ENCODE data around the gene CILP. TPM values are rescaled to one million over a fixed set of nuclear protein-coding genes. Genes with fewer than 3 reads are reported as not detected.
"Not testable (repeated sequence)": the region's sequence is repeated elsewhere in the genome, so short reads cannot be mapped to it uniquely, and the experiment has no call there.

The CILP gene
- 0.21 TPM for total RNA-seq

GRCh38 chr15:65210770-65211481 lies at the start of gene CILP:
Gene CILP (minus strand): TSS chr15:65211473. CDS start chr15:65209755, 1,718 bp downstream.
- H3K27me3 ChIP-seq (ENCODE audit: insufficient read depth, low read length) = no peaks in the 10 kb centered on the region
- no peaks in the 10 kb centered on the region for H3K9me3 ChIP-seq (ENCODE audit: low read depth, low read length)
- no peaks in the 10 kb centered on the region for H3K4me1 ChIP-seq (ENCODE audit: insufficient read depth, low read length)
- no peak within 1 kb of the TSS for H3K4me3 ChIP-seq (ENCODE audit: low read length)

GRCh38 chr15:65260968-65261367 lies 49.7 kb upstream of the CILP start:
- Histone ChIP-seq H3K4me1 (ENCODE audit: insufficient read depth, low read length) (no peaks in the 10 kb centered on the region), H3K9me3 (ENCODE audit: low read depth, low read length) (no peaks in the 10 kb centered on the region), H3K4me3 (ENCODE audit: low read length) (no peak overlapping the region), H3K27me3 (ENCODE audit: insufficient read depth, low read length) (no peaks in the 10 kb centered on the region)

GRCh38 chr15:65259367-65259797 lies 48.1 kb upstream of the CILP start:
- no peaks in the 10 kb centered on the region for H3K27me3 ChIP-seq (ENCODE audit: insufficient read depth, low read length)
- no peaks in the 10 kb centered on the region for H3K4me1 ChIP-seq (ENCODE audit: insufficient read depth, low read length)
- no peak overlapping the region for H3K4me3 ChIP-seq (ENCODE audit: low read length)
- no peaks in the 10 kb centered on the region for H3K9me3 ChIP-seq (ENCODE audit: low read depth, low read length)

GRCh38 chr15:65258375-65259262 lies 47.3 kb upstream of the CILP start:
- H3K9me3 ChIP-seq (ENCODE audit: low read depth, low read length) = no peaks in the 10 kb centered on the region
- no peaks in the 10 kb centered on the region for H3K4me1 ChIP-seq (ENCODE audit: insufficient read depth, low read length)
- H3K27me3 ChIP-seq (ENCODE audit: insufficient read depth, low read length) = no peaks in the 10 kb centered on the region
- no peak overlapping the region for H3K4me3 ChIP-seq (ENCODE audit: low read length)

GRCh38 chr15:65255486-65256140 lies 44.3 kb upstream of the CILP start:
- Histone ChIP-seq H3K4me1 (ENCODE audit: insufficient read depth, low read length) (no peaks in the 10 kb centered on the region), H3K4me3 (ENCODE audit: low read length) (no peak overlapping the region), H3K27me3 (ENCODE audit: insufficient read depth, low read length) (no peaks in the 10 kb centered on the region), H3K9me3 (ENCODE audit: low read depth, low read length) (no peaks in the 10 kb centered on the region)

GRCh38 chr15:65254758-65255157 lies 43.5 kb upstream of the CILP start:
- Histone ChIP-seq H3K27me3 (ENCODE audit: insufficient read depth, low read length) (no peaks in the 10 kb centered on the region), H3K4me1 (ENCODE audit: insufficient read depth, low read length) (no peaks in the 10 kb centered on the region), H3K9me3 (ENCODE audit: low read depth, low read length) (no peaks in the 10 kb centered on the region), H3K4me3 (ENCODE audit: low read length) (no peak overlapping the region)

GRCh38 chr15:65254356-65254755 lies 43.1 kb upstream of the CILP start:
- H3K9me3 ChIP-seq (ENCODE audit: low read depth, low read length) = no peaks in the 10 kb centered on the region

GRCh38 chr15:65249641-65250040 lies 38.4 kb upstream of the CILP start:
- Histone ChIP-seq H3K9me3 (ENCODE audit: low read depth, low read length) (no peaks in the 10 kb centered on the region), H3K27me3 (ENCODE audit: insufficient read depth, low read length) (no peaks in the 10 kb centered on the region), H3K4me3 (ENCODE audit: low read length) (no peak overlapping the region), H3K4me1 (ENCODE audit: insufficient read depth, low read length) (no peaks in the 10 kb centered on the region)

More at GRCh38 chr15:65254356-65254755, 43.1 kb upstream of the CILP start:
- Histone ChIP-seq H3K4me3 (ENCODE audit: low read length) (no peak overlapping the region), H3K27me3 (ENCODE audit: insufficient read depth, low read length) (no peaks in the 10 kb centered on the region), H3K4me1 (ENCODE audit: insufficient read depth, low read length) (no peaks in the 10 kb centered on the region)

GRCh38 chr15:65248511-65249255 lies 37.4 kb upstream of the CILP start:
- Histone ChIP-seq H3K4me1 (ENCODE audit: insufficient read depth, low read length) (no peaks in the 10 kb centered on the region), H3K27me3 (ENCODE audit: insufficient read depth, low read length) (no peaks in the 10 kb centered on the region), H3K4me3 (ENCODE audit: low read length) (no peak overlapping the region), H3K9me3 (ENCODE audit: low read depth, low read length) (no peaks in the 10 kb centered on the region)

- Histone ChIP-seq H3K4me3 (ENCODE audit: low read length) (no peak overlapping the region), H3K9me3 (ENCODE audit: low read depth, low read length) (no peaks in the 10 kb centered on the region), H3K27me3 (ENCODE audit: insufficient read depth, low read length) (no peaks in the 10 kb centered on the region), H3K4me1 (ENCODE audit: insufficient read depth, low read length) (no peaks in the 10 kb centered on the region)
Observed at GRCh38 chr15:65246939-65247338, 35.7 kb upstream of the CILP start.

GRCh38 chr15:65246026-65246714 lies 34.9 kb upstream of the CILP start:
- no peak overlapping the region for H3K4me3 ChIP-seq (ENCODE audit: low read length)
- H3K9me3 ChIP-seq (ENCODE audit: low read depth, low read length) = no peaks in the 10 kb centered on the region
- no peaks in the 10 kb centered on the region for H3K27me3 ChIP-seq (ENCODE audit: insufficient read depth, low read length)
- H3K4me1 ChIP-seq (ENCODE audit: insufficient read depth, low read length) = no peaks in the 10 kb centered on the region

GRCh38 chr15:65245096-65245856 lies 34.0 kb upstream of the CILP start:
- Histone ChIP-seq H3K9me3 (ENCODE audit: low read depth, low read length) (no peaks in the 10 kb centered on the region), H3K4me3 (ENCODE audit: low read length) (no peak overlapping the region), H3K27me3 (ENCODE audit: insufficient read depth, low read length) (no peaks in the 10 kb centered on the region), H3K4me1 (ENCODE audit: insufficient read depth, low read length) (no peaks in the 10 kb centered on the region)

- no peaks in the 10 kb centered on the region for H3K4me1 ChIP-seq (ENCODE audit: insufficient read depth, low read length)
- no peaks in the 10 kb centered on the region for H3K9me3 ChIP-seq (ENCODE audit: low read depth, low read length)
- no peaks in the 10 kb centered on the region for H3K27me3 ChIP-seq (ENCODE audit: insufficient read depth, low read length)
- H3K4me3 ChIP-seq (ENCODE audit: low read length) = no peak overlapping the region
Observed at GRCh38 chr15:65244638-65245037, 33.4 kb upstream of the CILP start.

- H3K27me3 ChIP-seq (ENCODE audit: insufficient read depth, low read length); H3K4me1 ChIP-seq (ENCODE audit: insufficient read depth, low read length); H3K9me3 ChIP-seq (ENCODE audit: low read depth, low read length); H3K4me3 ChIP-seq (ENCODE audit: low read length): not testable (repeated sequence)
Observed at GRCh38 chr15:65236443-65236842, 25.2 kb upstream of the CILP start.

All from mononuclear cell (primary cell).